HG03039 (cell line): ENCODE measurements around the gene TOMM40L.

Source experiments
- ATAC-seq: cut with Tn5 transposase; IDR thresholded peaks from one replicate; pipeline ENCODE4 v1.9.1; 2021; ENCODE audit warnings: mild to moderate bottlenecking, moderate library complexity; ENCODE audit not compliant: unreplicated experiment

Gene TOMM40L

GRCh38 chr1:161196521-161197451 lies 29.1 kb upstream of the TOMM40L start:
- no peak for ATAC-seq

GRCh38 chr1:161197560-161198193 lies 28.2 kb upstream of the TOMM40L start:
- no peak for ATAC-seq

- no peak for ATAC-seq
Observed at GRCh38 chr1:161198194-161198896, 27.5 kb upstream of the TOMM40L start.

- no peak for ATAC-seq
Observed at GRCh38 chr1:161198897-161199431, 26.9 kb upstream of the TOMM40L start, which contains the start of gene ADAMTS4. ADAMTS4 (minus strand) TSS chr1:161199054; CDS start chr1:161198627, 427 bp downstream.

GRCh38 chr1:161199506-161200139 lies 26.2 kb upstream of the TOMM40L start:
- ATAC-seq: no peak

- ATAC-seq: no peak
Observed at GRCh38 chr1:161200421-161200991, 25.4 kb upstream of the TOMM40L start.

GRCh38 chr1:161200992-161201835 lies 24.6 kb upstream of the TOMM40L start:
- ATAC-seq: no peak

GRCh38 chr1:161201836-161202712 lies 23.8 kb upstream of the TOMM40L start, which contains the start of gene NDUFS2:
NDUFS2 (plus strand) TSS chr1:161202367; CDS start chr1:161202386, 19 bp downstream.
- peak; percentile 92 for ATAC-seq

GRCh38 chr1:161206411-161207140 lies 19.3 kb upstream of the TOMM40L start:
- ATAC-seq: no peak

- no peak for ATAC-seq
Observed at GRCh38 chr1:161207173-161207572, 18.7 kb upstream of the TOMM40L start.

GRCh38 chr1:161209790-161210409 lies 16.0 kb upstream of the TOMM40L start:
- no peak for ATAC-seq

GRCh38 chr1:161214369-161214768 lies 11.5 kb upstream of the TOMM40L start:
- no peak for ATAC-seq

GRCh38 chr1:161215076-161215475 lies 10.8 kb upstream of the TOMM40L start, which contains the start of gene FCER1G:
FCER1G (plus strand) TSS chr1:161215295; CDS start chr1:161215322, 27 bp downstream.
- ATAC-seq: no peak

- peak; percentile 55 for ATAC-seq
Observed at GRCh38 chr1:161216945-161217712, 8.7 kb upstream of the TOMM40L start.

- no peak for ATAC-seq
Observed at GRCh38 chr1:161217831-161218230, 8.0 kb upstream of the TOMM40L start.
